Colonic mucosa (tissue), 4 donors: Measurements from ENCODE around the gene PRR15. TPM values are rescaled to one million over a fixed set of nuclear protein-coding genes. Genes with fewer than 3 reads are reported as not detected.

Source experiments
- DNase-seq: peaks from one replicate; pipeline ENCODE4 v3.0.0-alpha.2; 2020
- H3K27ac ChIP-seq: fragments of 200-600 bp; one replicate; pipeline ENCODE4 v1.8.0; 2021
- H3K27me3 ChIP-seq: fragments of 200-600 bp; one replicate; pipeline ENCODE4 v1.8.0; 2021
- H3K36me3 ChIP-seq: fragments of 200-600 bp; one replicate; pipeline ENCODE4 v1.8.0; 2021
- H3K4me1 ChIP-seq: fragments of 200-600 bp; one replicate; pipeline ENCODE4 v1.8.0; 2021; ENCODE audit warnings: mild to moderate bottlenecking
- H3K4me3 ChIP-seq: fragments of 200-600 bp; one replicate; pipeline ENCODE4 v1.8.0; 2021
- H3K9ac ChIP-seq, 2 donors: one replicate each; pipeline ENCODE4 v1.7.0; 2013; ENCODE audit warnings: control low read depth in 2 of 2, low read depth in 2 of 2, low read length in 2 of 2
- H3K9me3 ChIP-seq: fragments of 200-600 bp; one replicate; pipeline ENCODE4 v1.8.0; 2021
- CTCF ChIP-seq: fragments of 200-600 bp; IDR thresholded peaks from one replicate; pipeline ENCODE4 v1.8.0; 2022; ENCODE audit warnings: antibody characterized with exemption, mild to moderate bottlenecking
- intact Hi-C: fragments of 100-400 bp; cut with DNase I; formaldehyde crosslinking; loops from one replicate; pipeline ENCODE4 v1.14.1; 2022
- total RNA-seq, 2 donors: library from RNA; stranded (reverse); fragmentation: NEBNext Ultra II Directional in 1 of 2; extraction: Animal tissue kit (Norgen Biotek cat#: 25700) in 1 of 2; gene quantifications; one replicate each; pipeline ENCODE4 v1.2.1, GENCODE V29; 2021
- donor health status: healthy.
- donor health status: DM: no; HTN: no; CAD: no.
- donor health status: DM: no; HTN: no; CAD: no.

PRR15 gene
- total RNA-seq, 2 donors from 2014 or later: 129 to 194 TPM

GRCh38 chr7:29538389-29538788 lies 25.2 kb upstream of the PRR15 start:
- H3K36me3 ChIP-seq: no peaks in the 10 kb centered on the region
- no peaks in the 10 kb centered on the region for H3K4me1 ChIP-seq
- no peaks in the 10 kb centered on the region for H3K9me3 ChIP-seq
- no peak overlapping the region for H3K27ac ChIP-seq
- TF ChIP-seq CTCF: no peak
- no peak overlapping the region for H3K9ac ChIP-seq
- H3K27me3 ChIP-seq: no peaks in the 10 kb centered on the region
- DNase-seq: no peak
- intact Hi-C loops: no loop called here
- H3K4me3 ChIP-seq: no peak overlapping the region

GRCh38 chr7:29539471-29539870 lies 24.2 kb upstream of the PRR15 start:
- no peak overlapping the region for H3K27ac ChIP-seq
- no peaks in the 10 kb centered on the region for H3K9me3 ChIP-seq
- no peaks in the 10 kb centered on the region for H3K27me3 ChIP-seq
- no peak overlapping the region for H3K4me3 ChIP-seq
- DNase-seq: no peak
- no peaks in the 10 kb centered on the region for H3K36me3 ChIP-seq
- H3K9ac ChIP-seq: no peak overlapping the region
- no peaks in the 10 kb centered on the region for H3K4me1 ChIP-seq
- intact Hi-C loops: no loop called here
- TF ChIP-seq CTCF: no peak

GRCh38 chr7:29547421-29547820 lies 16.2 kb upstream of the PRR15 start:
- no peak for DNase-seq
- intact Hi-C loops: no loop called here
- no peaks in the 10 kb centered on the region for H3K27me3 ChIP-seq
- no peak overlapping the region for H3K9ac ChIP-seq
- no peaks in the 10 kb centered on the region for H3K4me1 ChIP-seq
- no peaks in the 10 kb centered on the region for H3K36me3 ChIP-seq
- no peak overlapping the region for H3K27ac ChIP-seq
- no peaks in the 10 kb centered on the region for H3K9me3 ChIP-seq
- H3K4me3 ChIP-seq: no peak overlapping the region
- TF ChIP-seq CTCF: no peak

- Histone ChIP-seq H3K36me3 (no peaks in the 10 kb centered on the region), H3K27me3 (no peaks in the 10 kb centered on the region), H3K4me3 (no peak overlapping the region), H3K27ac (no peak overlapping the region), H3K9me3 (no peaks in the 10 kb centered on the region), H3K9ac (no peak overlapping the region), H3K4me1 (no peaks in the 10 kb centered on the region)
- DNase-seq: no peak
- intact Hi-C loops: no loop called here
- no peak for TF ChIP-seq CTCF
Measured at GRCh38 chr7:29548823-29549222, 14.8 kb upstream of the PRR15 start.

- Histone ChIP-seq H3K27me3 (no peaks in the 10 kb centered on the region), H3K36me3 (no peaks in the 10 kb centered on the region), H3K4me1 (no peaks in the 10 kb centered on the region), H3K27ac (no peak overlapping the region), H3K9me3 (no peaks in the 10 kb centered on the region), H3K9ac (no peak overlapping the region), H3K4me3 (no peak overlapping the region)
- intact Hi-C loops: no loop called here
- TF ChIP-seq CTCF: no peak
- peak; percentile 30 for DNase-seq
Measured at GRCh38 chr7:29552392-29552791, 11.2 kb upstream of the PRR15 start.

GRCh38 chr7:29555061-29555460 lies 8.6 kb upstream of the PRR15 start:
- no peak for DNase-seq
- Histone ChIP-seq H3K27ac (no peak overlapping the region), H3K4me1 (no peaks in the 10 kb centered on the region), H3K36me3 (no peaks in the 10 kb centered on the region), H3K27me3 (no peaks in the 10 kb centered on the region), H3K9me3 (no peaks in the 10 kb centered on the region), H3K4me3 (no peak overlapping the region), H3K9ac (no peak overlapping the region)
- TF ChIP-seq CTCF: no peak
- intact Hi-C loops: no loop called here
